Keratinocyte (primary cell): ENCODE data around the gene SESN3.

Experiments used
- CTCF ChIP-seq, 3 experiments: IDR thresholded peaks in 1 of 3; conservative IDR thresholded peaks in 1 of 3; optimal IDR thresholded peaks in 1 of 3; 2 replicates in 2 of 3; 3 replicates in 1 of 3; pipeline versions ENCODE3 to v1.5.1; 2011; ENCODE audit warnings: low read length in 3 of 3, mild to moderate bottlenecking in 3 of 3, moderate library complexity in 2 of 3, control low read depth in 1 of 3, inconsistent platforms in 1 of 3; ENCODE audit not compliant: insufficient read depth in 2 of 3; ENCODE audit errors: extremely low read depth in 1 of 3
- EZH2 ChIP-seq: IDR thresholded peaks from one replicate; pipeline ENCODE4 v1.6.1; 2012; ENCODE audit warnings: inconsistent platforms, mild to moderate bottlenecking, low read length, moderate library complexity

- TF ChIP-seq CTCF (optimal IDR thresholded peaks at IDR 0.05 in 1 of 3, IDR thresholded peaks at IDR 0.05 in 1 of 3, conservative IDR thresholded peaks at IDR 0.05 in 1 of 3; ENCODE audit: extremely low read depth in 1 of 3, insufficient read depth in 2 of 3, low read length in 3 of 3) (no peak), EZH2 (no peak)
Observed at GRCh38 chr11:95279921-95280868, 49.2 kb upstream of the SESN3 start.
